Measurements from ENCODE around the gene KRT82. TPM values are rescaled to one million over a fixed set of nuclear protein-coding genes. Genes with fewer than 3 reads are reported as not detected.

The KRT82 gene
- total RNA-seq, 1 experiment from 2014 or later = not detected

GRCh38 chr12:52387859-52388258 lies 18.3 kb downstream of the KRT82 start:
- DNase-seq (ENCODE audit: low read depth) = no peak

GRCh38 chr12:52385226-52385702 lies 20.9 kb downstream of the KRT82 start, which contains the start of gene KRT84:
TSS of gene KRT84 (minus strand) at chr12:52385652. CDS start at chr12:52385585, 67 bp downstream.
- no peak for DNase-seq (ENCODE audit: low read depth)

GRCh38 chr12:52383331-52383730 lies 22.8 kb downstream of the KRT82 start:
- DNase-seq (ENCODE audit: low read depth) = no peak

- no peak for DNase-seq (ENCODE audit: low read depth)
Observed at GRCh38 chr12:52382854-52383253, 23.3 kb downstream of the KRT82 start.

- DNase-seq (ENCODE audit: low read depth) = no peak
Observed at GRCh38 chr12:52381206-52381605, 24.9 kb downstream of the KRT82 start.

GRCh38 chr12:52380271-52380694 lies 25.9 kb downstream of the KRT82 start:
- peak; percentile 46 for DNase-seq (ENCODE audit: low read depth)

- no peak for DNase-seq (ENCODE audit: low read depth)
Observed at GRCh38 chr12:52379536-52379935, 26.6 kb downstream of the KRT82 start.

- DNase-seq (ENCODE audit: low read depth) = no peak
Observed at GRCh38 chr12:52378091-52378490, 28.0 kb downstream of the KRT82 start.

- no peak for DNase-seq (ENCODE audit: low read depth)
Observed at GRCh38 chr12:52377266-52377665, 28.9 kb downstream of the KRT82 start.

GRCh38 chr12:52372216-52373154 lies 33.6 kb downstream of the KRT82 start:
- peak; percentile 74 for DNase-seq (ENCODE audit: low read depth)

- DNase-seq (ENCODE audit: low read depth) = no peak
Observed at GRCh38 chr12:52371716-52372115, 34.4 kb downstream of the KRT82 start.

- DNase-seq (ENCODE audit: low read depth) = peak; percentile 38
Observed at GRCh38 chr12:52370926-52371608, 35.1 kb downstream of the KRT82 start.

- no peak for DNase-seq (ENCODE audit: low read depth)
Observed at GRCh38 chr12:52369809-52370208, 36.3 kb downstream of the KRT82 start.

GRCh38 chr12:52369211-52369610 lies 36.9 kb downstream of the KRT82 start:
- DNase-seq (ENCODE audit: low read depth) = no peak

GRCh38 chr12:52368508-52368907 lies 37.6 kb downstream of the KRT82 start:
- no peak for DNase-seq (ENCODE audit: low read depth)

- DNase-seq (ENCODE audit: low read depth) = no peak
Observed at GRCh38 chr12:52367876-52368275, 38.3 kb downstream of the KRT82 start.

- no peak for DNase-seq (ENCODE audit: low read depth)
Observed at GRCh38 chr12:52366738-52367485, 39.2 kb downstream of the KRT82 start, which contains the start of gene KRT85. TSS of gene KRT85 (minus strand) at chr12:52367481. CDS start at chr12:52367405, 76 bp downstream.

GRCh38 chr12:52364901-52365489 lies 41.1 kb downstream of the KRT82 start:
- DNase-seq (ENCODE audit: low read depth) = no peak

- no peak for DNase-seq (ENCODE audit: low read depth)
Observed at GRCh38 chr12:52364061-52364460, 42.1 kb downstream of the KRT82 start.

- DNase-seq (ENCODE audit: low read depth) = no peak
Observed at GRCh38 chr12:52363111-52363679, 42.9 kb downstream of the KRT82 start.

Measured in LHCN-M2 (cell line).